Stimulated activated CD4-positive, alpha-beta T cell treated with anti-CD3 and anti-CD28 coated beads, Interleukin-4, amount 100 ng/mL, for 1 hour (primary cell): ENCODE data around the gene PAOX.

Experiments used
- DNase-seq: peaks from one replicate; pipeline ENCODE4 v3.0.0-alpha.2; 2020

The PAOX gene

DNA sequence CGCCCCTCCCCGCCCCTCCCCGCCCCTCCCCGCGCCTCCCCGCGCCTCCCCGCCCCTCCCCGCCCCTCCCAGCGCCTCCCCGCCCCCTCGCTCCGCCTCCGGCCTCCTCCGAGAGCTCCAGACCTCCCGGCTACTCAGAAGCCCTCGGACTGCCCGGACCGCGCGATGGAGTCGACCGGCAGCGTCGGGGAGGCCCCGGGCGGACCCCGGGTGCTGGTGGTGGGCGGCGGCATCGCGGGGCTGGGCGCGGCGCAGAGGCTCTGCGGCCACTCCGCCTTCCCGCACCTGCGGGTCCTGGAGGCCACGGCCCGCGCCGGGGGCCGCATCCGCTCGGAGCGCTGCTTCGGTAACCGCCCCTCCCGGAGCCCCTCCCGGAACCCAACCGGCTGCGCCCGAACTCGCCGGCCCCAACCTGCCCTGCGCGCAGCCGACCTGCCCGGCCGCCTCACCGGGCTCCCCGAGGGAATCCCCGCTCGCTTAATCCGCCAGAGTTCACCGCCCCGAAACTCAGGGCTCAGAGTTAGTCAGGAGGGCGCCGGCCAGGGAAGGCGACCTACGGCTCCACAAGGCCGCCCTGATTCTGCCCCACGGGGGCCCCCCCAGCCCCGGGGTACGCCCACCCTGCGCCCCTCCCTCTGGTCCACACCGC is at the start of gene PAOX:
Gene PAOX, plus strand, starts transcription at position 111 of the 649 bp plus-strand sequence. Its CDS starts 55 bp downstream, at position 166.
- peak; percentile 69 for DNase-seq

DNA sequence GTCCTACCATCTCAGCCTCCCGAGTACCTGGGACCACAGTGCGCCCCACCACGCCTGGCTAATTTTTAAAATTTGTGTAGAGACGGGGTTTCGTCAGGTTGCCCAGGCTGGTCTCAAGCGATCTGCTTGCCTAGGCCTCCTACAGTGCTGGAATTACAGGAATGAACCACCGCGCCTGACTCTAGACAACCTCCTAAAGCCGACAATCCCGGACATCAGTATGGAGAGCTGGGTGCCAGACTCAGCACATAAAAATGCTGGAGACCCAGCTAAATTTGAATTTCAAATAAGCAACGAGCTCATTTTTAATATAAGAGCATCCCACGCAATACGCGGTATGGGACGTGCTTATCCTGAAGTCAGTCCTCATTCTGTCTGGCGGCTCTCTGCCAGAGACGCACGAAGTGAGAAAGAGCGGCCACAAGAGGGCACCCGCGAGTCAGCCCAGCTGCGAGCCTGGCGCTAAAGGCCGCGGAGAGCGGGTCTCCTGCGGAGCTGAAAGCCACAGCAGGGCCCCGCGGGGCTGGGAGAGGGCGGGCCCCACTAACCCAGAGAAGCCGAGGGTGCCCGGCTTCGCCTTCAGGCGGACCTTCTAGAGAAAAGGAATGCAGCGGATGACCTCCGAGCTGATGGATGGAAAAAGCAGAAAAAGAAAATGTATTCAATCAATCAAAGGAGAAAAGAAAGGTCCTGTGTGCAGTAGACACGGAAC is 49.4 kb upstream of the PAOX start:
- DNase-seq: peak; percentile 91

DNA sequence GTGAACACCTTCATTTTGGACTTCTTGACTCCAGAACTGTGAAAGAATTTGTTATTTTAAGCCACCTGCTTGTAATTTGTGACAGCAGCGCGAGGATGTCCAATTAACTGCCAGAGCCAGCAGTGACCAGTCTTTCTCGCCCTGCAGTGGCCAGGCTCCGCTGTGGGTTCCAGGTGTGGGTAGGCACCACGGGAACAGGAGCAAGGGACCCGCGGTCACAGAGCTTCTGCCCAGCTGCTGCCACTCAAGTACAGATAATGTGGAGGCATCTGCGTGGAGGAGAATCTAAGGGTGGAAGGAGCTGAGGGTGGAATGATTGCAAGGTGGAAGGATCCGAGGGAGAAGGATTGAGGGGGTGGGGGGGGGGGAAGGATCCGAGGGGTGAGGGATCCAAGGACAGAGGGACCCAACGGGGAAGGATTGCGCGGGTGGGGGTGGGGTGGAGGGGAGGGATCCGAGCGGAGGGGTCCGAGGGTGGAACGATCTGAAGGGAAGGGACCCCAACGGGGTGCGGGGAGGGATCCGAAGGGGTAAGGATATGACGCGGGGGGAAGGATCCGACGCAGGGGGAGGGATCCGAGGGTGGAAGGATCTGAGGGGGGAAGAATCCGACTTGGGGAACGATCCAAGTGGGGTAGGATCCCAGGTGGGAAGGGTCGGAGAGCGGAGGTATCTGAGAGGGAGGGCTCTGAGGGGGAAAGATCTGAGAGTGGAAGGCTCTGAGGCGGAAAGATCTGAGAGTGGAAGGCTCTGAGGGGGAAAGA is 45.9 kb upstream of the PAOX start:
- no peak for DNase-seq

DNA sequence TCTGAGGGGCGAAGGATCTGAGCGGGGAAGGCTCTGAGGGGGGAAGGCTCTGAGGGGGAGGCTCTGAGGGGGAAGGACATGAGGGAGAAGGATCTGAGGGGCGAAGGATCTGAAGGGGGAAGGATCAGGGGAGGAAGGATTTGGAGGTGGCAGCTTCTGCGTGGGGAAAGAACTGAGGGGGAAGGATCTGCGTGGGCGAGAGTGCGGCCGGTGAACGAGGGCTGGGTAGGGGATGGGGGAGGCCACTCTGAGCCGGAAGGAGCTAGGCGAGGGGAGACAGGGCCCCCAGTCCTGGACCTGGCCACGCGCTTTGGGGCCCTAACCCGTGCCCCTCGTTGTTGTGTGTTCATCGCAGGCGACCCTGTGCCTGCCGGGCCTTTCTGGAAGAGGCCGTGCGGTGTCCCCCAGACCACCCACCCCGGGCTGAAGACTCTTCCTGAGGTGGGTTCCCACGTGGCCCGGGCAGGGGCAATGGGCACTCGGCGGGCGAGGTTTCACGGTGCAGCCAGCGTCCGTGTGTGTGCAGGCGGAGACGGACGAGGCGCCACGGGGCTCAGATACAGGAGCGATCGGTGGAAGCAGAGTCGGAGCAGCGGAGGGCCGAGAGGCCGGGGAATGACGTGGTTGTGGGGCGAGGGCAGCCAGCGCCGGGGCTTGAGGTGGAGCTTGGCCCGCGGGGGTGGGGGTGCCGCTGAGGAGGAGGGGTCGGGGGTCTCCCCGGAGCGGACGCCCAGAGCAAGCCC is 44.4 kb upstream of the PAOX start:
- peak; percentile 45 for DNase-seq

DNA sequence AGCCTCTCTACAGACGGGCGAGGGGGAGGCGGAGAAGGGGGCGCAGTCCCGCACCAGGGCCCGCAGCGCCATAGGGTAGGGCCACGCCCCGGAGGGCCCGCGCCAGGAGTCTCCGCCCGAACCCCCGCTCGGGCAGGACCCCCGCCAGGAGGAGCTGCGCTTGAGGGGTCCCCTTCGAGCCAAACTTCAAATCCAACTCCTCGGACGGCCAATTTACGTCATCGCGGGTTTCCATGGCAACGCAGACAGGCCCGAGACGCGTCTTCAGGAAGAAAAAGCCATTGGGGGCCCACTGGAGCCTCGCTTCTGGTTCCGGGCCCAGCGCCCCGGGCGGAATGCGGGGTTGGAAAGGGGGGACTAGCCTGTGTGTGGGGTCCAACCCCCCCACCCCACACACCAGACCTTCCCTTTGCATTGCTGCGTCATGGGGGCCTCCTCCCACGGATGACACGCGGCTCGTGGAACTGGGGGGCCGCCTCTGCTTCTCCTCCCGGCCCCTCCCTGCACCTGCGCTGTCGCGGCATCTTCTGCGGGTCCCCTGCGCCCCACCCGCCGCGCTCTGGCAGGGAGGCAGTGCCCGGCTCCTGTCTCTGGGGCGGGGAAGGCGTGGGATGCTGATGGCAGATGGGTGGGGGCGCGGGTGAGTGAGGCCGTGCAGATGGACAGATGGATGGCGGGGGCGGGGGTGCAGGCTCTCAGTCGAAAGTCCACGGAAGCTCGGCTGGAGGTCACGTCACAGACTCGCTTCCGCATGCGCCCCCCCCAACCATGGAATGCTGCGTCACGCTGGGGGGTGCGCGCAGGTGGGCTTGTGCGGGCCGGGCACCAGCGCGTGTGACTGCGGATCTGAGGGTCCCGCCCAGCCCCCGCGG is 43.6 kb upstream of the PAOX start:
- DNase-seq: peak; percentile 74

DNA sequence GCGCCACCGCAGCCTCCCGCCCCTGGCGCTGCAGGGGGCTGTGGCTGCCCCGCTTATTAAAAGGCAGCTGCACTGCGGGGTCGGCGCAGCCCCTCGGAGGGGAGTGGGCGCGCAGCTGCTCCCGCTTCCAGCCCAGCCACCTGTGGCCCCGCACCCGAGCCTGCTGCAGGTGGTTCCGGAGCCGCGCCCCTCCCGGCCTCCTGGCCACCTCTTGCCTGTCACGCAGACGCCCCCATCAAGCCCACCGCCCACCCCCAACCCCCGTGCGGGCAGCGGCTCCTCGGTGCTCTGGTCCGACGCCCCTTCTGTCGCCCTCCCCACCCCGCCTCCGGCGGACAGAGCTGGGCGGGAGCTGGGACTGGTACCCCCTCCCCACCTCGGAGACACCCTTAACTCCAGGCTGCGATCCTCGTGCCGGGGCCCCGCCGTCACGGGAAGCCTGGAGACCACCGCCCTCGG is 42.9 kb upstream of the PAOX start:
- no peak for DNase-seq

DNA sequence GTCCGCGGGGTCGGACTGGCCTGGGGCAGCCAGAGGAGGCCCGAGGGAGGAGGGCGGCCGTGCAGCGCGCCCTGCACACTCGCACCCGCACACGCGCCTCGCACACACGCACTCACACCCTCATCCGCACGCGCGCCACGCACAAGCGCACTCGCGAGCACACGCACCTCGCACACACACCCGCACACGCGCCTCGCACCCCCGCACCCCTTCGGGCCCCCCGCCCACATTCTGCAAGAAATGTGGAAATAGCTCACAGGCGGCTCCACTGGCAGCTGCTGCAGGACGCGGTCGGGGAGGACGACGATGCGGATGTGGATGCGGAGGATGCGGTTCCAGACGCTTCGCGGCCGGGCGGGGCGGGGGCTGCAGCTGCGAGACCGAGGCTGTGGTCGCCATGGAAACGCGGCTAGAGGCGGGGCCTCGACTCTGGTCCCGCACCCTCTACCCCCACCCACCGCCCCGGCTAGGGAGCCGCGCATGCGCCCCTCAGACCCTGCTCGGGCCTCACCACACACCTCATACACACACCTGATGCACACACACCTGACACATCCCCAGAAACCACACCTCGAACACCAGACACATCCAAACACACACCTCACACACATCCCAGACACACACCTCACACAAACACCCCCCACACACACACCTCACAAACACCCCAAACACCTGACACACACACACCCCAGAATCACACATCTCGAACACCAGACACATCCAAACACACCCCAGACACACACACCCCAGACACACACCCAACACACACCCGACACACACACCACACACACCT is 42.3 kb upstream of the PAOX start, which contains the start of gene CALY:
Gene CALY, minus strand, starts transcription at position 320 of the 793 bp plus-strand sequence. CDS start 7,907 bp downstream, outside the sequence.
- peak; percentile 70 for DNase-seq

DNA sequence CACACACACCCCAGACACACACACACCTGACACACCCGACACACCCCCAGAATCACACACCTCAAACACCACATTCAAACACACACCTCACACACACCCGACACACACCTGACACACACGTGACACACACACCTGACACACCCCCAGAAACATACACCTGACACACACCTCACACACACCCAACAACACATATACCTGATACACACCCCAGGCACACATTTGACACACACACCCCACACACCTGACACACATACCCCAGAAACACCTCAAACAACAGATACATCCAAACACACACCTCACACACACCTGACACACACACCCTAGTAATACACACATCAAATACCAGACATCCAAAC is 41.7 kb upstream of the PAOX start:
- DNase-seq: no peak

DNA sequence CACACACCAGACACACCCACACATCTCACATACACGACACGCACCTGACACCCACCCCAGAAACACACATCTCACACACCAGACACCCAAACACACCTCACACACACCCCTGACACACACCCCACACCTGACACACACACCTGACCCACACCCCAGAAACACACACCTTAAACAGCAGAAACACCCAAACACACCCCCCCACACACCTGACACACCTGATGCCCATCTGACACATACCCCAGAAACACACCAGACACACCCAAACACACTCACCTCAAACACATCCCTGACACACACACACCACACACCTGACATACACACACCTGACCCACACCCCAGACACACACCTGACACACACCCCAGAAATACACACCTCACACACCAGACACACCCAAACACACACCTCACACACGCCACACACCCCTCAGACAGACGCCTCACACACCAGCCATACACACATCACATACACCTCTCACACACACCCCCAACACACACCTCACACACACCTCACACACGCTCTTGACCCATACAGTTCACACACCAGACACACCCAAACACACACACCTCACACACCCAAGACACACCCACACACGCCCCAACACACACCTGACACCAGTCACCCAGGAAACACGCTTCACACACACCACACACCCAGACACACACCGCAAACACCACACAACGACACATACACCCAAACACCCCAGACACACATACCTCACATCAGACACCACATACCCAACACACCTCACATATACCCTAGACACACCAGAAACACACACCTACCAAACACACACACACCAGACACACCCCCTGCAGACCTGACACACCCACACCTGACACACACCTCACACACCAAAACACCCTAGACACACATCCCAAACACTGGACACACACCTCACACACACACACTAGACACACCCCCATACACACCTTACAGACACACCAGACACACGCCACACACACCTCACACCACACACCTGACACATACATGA is 40.7 kb upstream of the PAOX start:
- no peak for DNase-seq

DNA sequence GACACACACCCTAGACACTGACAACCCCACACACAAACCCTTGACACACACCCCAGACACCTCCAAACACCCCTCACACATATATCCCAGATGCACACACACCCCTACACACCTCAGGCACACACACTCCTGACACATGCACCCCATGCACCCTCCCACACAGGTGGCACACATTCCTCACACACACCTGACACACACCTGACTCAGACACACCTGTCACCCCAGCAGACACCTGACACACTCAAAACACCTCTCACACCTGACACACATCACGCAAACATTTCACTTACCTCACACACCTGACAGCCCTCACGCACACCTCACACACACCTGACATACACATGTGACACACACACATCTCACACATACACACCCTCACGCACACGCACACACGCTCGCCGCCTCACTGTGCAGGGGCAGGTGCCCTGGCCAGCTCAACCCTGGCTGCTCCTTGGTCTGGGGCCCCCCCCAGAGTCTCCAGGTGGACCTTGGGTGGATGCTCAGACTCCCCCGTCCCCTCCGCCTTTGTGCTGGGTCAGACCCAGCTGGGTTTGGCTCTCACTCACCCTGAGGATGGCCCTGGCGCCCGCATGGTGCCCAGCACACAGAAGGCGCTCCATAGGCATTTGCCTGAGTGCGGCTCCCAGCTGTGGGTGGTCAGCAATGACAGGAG is 39.2 kb upstream of the PAOX start:
- no peak for DNase-seq

DNA sequence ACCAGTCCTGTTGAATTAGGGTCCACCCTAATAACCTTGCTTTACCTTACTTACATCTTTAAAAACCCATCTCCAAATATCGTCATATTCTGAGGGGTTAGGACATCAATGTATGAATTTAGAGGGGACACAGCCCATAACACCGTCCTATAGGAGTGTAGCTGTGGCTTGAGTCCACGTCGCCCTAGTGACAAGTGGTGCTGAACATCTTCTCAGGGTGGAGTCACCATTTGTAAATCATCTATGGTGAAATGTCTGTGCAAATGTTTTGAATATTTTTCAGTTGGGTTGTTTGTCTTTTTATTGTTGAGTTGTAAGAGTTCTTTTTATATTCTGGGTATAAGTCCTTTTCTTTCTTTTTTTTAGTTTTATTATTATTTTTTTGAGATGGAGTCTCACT is 37.1 kb upstream of the PAOX start:
- DNase-seq: no peak

DNA sequence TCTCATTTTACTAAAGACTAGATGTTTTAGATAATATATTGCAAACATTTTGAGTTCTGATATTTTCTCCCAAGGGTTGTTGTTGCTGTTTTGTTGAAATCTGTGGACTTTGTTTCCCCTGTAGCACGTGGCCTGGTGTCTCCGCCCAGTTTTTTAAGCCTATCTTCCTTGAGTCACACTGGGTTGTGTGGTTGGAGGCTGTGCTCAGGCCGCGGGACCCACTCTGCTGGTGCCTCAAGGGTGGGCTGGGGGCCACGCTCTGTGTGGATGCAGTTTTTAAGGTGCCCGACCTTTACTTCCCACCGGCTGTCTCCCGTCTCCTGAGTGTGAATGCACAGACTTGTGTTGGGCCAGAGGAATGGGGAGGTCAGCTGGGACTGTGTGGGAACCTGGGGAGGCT is 36.1 kb upstream of the PAOX start:
- DNase-seq: no peak

DNA sequence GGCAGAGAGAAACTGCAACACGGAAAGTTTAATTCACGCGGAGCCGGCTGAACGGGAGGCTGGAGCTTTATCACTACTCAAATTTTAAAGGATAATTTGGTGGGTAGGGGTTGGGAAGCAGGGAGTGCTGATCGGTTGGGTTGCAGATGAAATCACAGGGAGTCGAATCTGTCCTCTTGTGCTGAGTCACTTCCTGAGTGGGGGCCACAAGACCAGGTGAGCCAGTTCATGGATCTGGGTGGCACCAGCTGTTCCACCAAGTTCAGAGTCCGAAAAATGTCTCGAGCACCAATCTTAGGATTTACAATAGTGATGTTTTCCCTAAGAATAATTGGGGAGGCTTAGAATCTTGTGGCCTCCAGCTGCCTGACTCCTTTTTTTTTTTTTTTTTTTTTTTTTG is 35.5 kb upstream of the PAOX start:
- DNase-seq: no peak

DNA sequence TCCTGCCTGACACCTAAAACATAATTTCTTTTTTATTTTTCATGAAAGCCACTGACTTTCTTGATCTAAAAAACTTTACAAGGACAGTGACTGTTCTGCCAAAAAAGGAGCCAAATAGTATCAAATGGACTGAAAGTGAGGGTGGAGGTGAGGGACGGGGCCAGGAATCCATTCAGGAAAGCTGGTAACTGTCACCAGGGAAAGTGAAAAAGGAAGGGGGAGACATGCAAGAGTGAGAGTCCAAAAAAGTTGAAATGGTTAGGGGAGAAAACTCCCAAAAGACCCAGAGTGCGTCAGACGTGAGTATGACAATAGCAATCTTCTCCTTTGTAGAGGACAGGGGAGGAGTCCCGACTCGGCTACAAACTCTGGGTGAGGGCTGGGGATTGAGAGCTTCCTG is 34.8 kb upstream of the PAOX start:
- no peak for DNase-seq

DNA sequence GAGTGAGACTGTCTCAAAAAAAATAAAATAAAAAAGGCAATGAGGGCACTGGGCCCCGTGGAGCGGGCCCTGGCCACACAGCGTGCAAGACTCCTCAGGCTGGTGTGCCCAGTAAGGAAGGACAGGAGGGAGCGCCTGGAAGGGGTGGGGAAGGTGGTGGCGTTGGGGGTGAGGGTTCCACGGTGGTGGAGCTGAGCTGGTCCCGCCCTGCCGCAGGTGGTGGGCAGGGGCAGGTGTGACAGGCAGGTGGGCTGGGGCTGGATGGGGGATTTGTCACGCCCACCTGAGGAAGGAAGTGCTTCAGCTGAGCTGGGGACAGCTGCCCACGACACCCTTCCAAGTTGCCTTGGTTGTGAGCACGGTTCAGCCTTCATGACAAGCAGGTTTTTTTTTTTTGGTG is 32.6 kb upstream of the PAOX start:
- no peak for DNase-seq

DNA sequence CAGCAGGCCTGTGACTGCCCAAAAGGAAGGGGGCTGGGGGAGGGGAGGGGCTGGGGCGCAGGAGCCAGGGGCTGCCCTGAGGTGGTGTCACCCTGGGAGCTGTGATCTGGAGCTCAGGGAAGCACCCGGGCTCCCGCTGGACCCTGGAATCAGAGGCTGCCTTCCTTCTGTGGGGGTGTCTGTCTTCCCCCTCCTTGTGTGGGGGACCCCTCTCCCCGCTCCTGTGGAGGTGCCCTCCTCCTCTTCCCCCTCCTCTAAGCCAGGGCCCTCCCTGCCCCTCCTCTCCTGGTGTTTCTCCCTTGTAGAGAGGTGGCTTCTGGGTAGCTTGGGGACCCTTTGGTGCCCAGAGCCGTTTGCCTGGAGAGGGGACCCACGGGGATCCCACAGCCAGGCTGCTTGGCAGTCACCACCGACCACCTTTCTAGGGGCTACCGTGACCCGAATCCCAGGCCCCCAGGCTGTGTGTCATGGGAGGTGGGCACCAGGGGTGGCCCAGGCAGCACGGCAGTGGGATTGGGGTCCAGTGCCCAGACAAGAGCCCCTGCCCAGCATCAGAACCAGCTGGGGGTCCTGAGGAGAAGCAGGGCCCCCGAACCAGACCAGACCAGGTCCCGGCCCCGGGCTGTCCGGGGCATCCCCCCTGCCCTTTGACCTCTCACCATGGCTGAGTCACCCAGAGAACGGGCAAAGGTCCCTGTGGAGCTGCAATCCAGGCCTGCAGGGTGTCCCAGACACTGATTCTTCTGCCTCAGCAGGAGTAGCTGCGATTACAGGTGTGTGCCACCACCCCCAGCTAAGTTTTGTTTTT is 31.1 kb upstream of the PAOX start:
- DNase-seq: no peak

DNA sequence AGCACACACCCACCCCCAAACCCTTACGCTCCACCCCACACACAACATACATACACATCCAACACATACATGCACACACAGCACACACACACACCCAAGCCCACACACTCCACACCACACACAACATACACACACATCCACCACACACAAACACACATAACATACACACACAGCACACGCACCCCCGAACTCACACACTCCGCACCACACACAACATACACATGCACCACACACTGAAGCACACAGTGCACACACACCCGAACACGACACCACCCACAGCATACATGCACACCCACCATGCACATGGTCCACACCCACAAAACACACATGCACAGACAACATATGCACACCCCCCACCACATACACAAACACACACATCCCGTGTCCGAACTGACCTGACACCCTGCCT is 29.9 kb upstream of the PAOX start:
- no peak for DNase-seq

DNA sequence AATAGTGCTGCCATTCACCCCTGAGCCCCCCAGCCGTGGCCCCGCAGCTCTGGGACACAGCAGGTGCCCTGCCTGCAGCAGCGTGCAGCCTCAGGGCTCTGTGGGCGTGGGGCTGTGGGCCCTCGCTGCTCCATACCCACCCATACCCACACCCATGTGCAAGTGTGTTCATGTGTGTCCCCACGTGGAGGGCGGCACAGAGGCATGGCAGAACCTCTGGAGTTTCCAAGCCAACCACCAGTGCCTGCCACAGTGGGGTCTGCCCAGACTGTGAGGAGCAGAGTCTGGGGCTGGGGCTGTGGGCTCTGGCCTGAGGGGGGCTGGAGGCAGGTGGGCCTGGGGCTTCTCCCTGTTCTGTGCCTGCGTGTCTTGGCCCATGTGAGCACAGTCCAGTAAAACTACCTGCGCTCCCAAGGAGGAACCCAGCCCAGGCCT is 29.5 kb upstream of the PAOX start:
- DNase-seq: no peak
